ENCODE data around the gene KNDC1.

DNA sequence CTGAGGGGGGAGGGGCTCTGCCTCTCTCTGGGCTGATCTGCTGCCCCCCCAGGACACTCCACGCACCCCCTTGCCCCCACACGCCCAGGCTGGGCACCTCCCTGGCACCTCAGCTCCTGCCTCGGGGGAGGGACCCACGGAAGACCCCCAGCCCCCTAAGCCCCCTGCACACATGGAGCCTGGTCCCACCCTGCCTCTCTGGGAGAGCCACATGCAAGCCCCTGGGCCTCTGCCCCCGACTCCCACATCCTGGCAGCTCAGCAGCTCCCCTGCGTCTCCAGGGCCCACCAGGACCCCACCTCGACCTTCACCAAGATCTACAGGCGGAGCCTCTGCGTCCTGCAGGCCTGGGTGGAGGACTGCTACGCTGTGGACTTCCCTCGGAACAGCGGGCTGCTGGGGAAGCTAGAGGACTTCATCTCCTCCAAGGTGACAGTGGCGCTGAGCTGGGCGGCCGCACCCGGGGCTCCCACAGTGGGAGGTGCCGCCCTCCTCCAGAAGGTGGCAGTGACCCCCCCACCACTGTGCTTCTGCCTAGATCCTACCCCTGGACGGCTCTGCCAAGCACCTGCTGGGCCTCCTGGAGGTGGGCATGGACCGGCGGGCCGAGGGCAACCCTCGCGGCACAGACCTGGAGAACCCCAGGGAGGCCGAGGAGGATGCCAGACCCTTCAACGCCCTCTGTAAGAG lies 51.3 kb downstream of the KNDC1 start:
- TF ChIP-seq SIN3A (IDR thresholded peaks at IDR 0.05; ENCODE audit: borderline replicate concordance, insufficient read depth, low read length): no peak
- TF ChIP-seq, protein P1, sequence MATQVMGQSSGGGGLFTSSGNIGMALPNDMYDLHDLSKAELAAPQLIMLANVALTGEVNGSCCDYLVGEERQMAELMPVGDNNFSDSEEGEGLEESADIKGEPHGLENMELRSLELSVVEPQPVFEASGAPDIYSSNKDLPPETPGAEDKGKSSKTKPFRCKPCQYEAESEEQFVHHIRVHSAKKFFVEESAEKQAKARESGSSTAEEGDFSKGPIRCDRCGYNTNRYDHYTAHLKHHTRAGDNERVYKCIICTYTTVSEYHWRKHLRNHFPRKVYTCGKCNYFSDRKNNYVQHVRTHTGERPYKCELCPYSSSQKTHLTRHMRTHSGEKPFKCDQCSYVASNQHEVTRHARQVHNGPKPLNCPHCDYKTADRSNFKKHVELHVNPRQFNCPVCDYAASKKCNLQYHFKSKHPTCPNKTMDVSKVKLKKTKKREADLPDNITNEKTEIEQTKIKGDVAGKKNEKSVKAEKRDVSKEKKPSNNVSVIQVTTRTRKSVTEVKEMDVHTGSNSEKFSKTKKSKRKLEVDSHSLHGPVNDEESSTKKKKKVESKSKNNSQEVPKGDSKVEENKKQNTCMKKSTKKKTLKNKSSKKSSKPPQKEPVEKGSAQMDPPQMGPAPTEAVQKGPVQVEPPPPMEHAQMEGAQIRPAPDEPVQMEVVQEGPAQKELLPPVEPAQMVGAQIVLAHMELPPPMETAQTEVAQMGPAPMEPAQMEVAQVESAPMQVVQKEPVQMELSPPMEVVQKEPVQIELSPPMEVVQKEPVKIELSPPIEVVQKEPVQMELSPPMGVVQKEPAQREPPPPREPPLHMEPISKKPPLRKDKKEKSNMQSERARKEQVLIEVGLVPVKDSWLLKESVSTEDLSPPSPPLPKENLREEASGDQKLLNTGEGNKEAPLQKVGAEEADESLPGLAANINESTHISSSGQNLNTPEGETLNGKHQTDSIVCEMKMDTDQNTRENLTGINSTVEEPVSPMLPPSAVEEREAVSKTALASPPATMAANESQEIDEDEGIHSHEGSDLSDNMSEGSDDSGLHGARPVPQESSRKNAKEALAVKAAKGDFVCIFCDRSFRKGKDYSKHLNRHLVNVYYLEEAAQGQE (IDR thresholded peaks at IDR 0.05; ENCODE audit: insufficient read depth in 1 of 2, low read depth in 2 of 2, low read length in 2 of 2): no peak
- TF ChIP-seq TAF1 (IDR thresholded peaks at IDR 0.05; ENCODE audit: borderline replicate concordance, insufficient read depth, low read length): no peak
- no peak for TF ChIP-seq POLR2AphosphoS5 (IDR thresholded peaks at IDR 0.05; ENCODE audit: low read depth, low read length)
- no peak for TF ChIP-seq FOXP2 (optimal IDR thresholded peaks at IDR 0.05; ENCODE audit: borderline replicate concordance, extremely low read depth, extremely low read length, insufficient read depth)
